ENCODE measurements around the gene NOTUM.

The NOTUM gene

GRCh38 chr17:81927653-81928543, 33.1 kb downstream of the NOTUM start, which contains the start of gene MAFG (continued):
- TF ChIP-seq ZNF704 (tag by site-specific recombination; IDR thresholded peaks at IDR 0.05) = no peak
- 0 out of 2 replicates have a peak, but pooled peaks have one; percentile 20 for TF ChIP-seq YY1 (tag by site-specific recombination; IDR thresholded peaks at IDR 0.05)
- TF ChIP-seq ZNF184 (tag by site-specific recombination; IDR thresholded peaks at IDR 0.05) = 0 out of 2 replicates have a peak, but pooled peaks have one; percentile 65
- no peak for TF ChIP-seq OVOL3 (tag by site-specific recombination; IDR thresholded peaks at IDR 0.05)
- no peak for TF ChIP-seq ZSCAN4 (tag by site-specific recombination; IDR thresholded peaks at IDR 0.05)
- no peak for TF ChIP-seq REST (tag by site-specific recombination; IDR thresholded peaks at IDR 0.05)
- TF ChIP-seq ZNF248 (tag by site-specific recombination; IDR thresholded peaks at IDR 0.05) = no peak
- TF ChIP-seq HIC1 (tag by site-specific recombination; IDR thresholded peaks at IDR 0.05) = peak; percentile 36; the same call in 1 of the 2 replicates
- TF ChIP-seq KLF10 (tag by site-specific recombination; IDR thresholded peaks at IDR 0.05) = peak; percentile 75
- TF ChIP-seq GLIS1 (tag by site-specific recombination; IDR thresholded peaks at IDR 0.05) = peak; percentile 70
- no peak for TF ChIP-seq HOXD13 (CRISPR knock-in tag; IDR thresholded peaks at IDR 0.05; ENCODE audit: borderline replicate concordance)
- TF ChIP-seq ZNF157 (tag by site-specific recombination; IDR thresholded peaks at IDR 0.05) = no peak
- no peak for TF ChIP-seq ZNF19 (tag by site-specific recombination; IDR thresholded peaks at IDR 0.05; ENCODE audit: low read depth)
- TF ChIP-seq IKZF3 (tag by site-specific recombination; IDR thresholded peaks at IDR 0.05) = peak; percentile 49; the same call in 1 of the 2 replicates
- no peak for TF ChIP-seq ZNF791 (tag by site-specific recombination; IDR thresholded peaks at IDR 0.05)
- TF ChIP-seq GLIS2 (tag by site-specific recombination; IDR thresholded peaks at IDR 0.05) = peak; percentile 67; the same call in 1 of the 2 replicates
- no peak for TF ChIP-seq ZNF274 (IDR thresholded peaks at IDR 0.05; ENCODE audit: low read length)
- no peak for TF ChIP-seq ZNF274 (tag by site-specific recombination; IDR thresholded peaks at IDR 0.05; ENCODE audit: borderline replicate concordance)
- TF ChIP-seq ZNF549 (tag by site-specific recombination; IDR thresholded peaks at IDR 0.05) = peak; percentile 96
- peak; percentile 42; the same call in 1 of the 2 replicates for TF ChIP-seq ZNF449 (tag by site-specific recombination; IDR thresholded peaks at IDR 0.05)
- TF ChIP-seq SP7 (tag by site-specific recombination; IDR thresholded peaks at IDR 0.05) = peak; percentile 23
- TF ChIP-seq ZNF175 (tag by site-specific recombination; IDR thresholded peaks at IDR 0.05) = no peak
- 0 out of 2 replicates have a peak, but pooled peaks have one; percentile 44 for TF ChIP-seq HOXC10 (CRISPR knock-in tag; IDR thresholded peaks at IDR 0.05)
- TF ChIP-seq WT1 (tag by site-specific recombination; IDR thresholded peaks at IDR 0.05) = no peak
- TF ChIP-seq EGR2 (tag by site-specific recombination; IDR thresholded peaks at IDR 0.05; ENCODE audit: low read depth) = no peak
- no peak for TF ChIP-seq ZBTB48 (tag by site-specific recombination; IDR thresholded peaks at IDR 0.05)
- TF ChIP-seq ZNF398 (tag by site-specific recombination; IDR thresholded peaks at IDR 0.05) = peak; percentile 84
- TF ChIP-seq SALL2 (tag by site-specific recombination; IDR thresholded peaks at IDR 0.05; ENCODE audit: borderline replicate concordance) = no peak
- no peak for TF ChIP-seq ZNF501 (tag by site-specific recombination; IDR thresholded peaks at IDR 0.05)

Data from HEK293 (cell line).